ENCODE data around the gene PDE4D. TPM values are rescaled to one million over a fixed set of nuclear protein-coding genes. Genes with fewer than 3 reads are reported as not detected.

Gene PDE4D
- 245 TPM for total RNA-seq

DNA sequence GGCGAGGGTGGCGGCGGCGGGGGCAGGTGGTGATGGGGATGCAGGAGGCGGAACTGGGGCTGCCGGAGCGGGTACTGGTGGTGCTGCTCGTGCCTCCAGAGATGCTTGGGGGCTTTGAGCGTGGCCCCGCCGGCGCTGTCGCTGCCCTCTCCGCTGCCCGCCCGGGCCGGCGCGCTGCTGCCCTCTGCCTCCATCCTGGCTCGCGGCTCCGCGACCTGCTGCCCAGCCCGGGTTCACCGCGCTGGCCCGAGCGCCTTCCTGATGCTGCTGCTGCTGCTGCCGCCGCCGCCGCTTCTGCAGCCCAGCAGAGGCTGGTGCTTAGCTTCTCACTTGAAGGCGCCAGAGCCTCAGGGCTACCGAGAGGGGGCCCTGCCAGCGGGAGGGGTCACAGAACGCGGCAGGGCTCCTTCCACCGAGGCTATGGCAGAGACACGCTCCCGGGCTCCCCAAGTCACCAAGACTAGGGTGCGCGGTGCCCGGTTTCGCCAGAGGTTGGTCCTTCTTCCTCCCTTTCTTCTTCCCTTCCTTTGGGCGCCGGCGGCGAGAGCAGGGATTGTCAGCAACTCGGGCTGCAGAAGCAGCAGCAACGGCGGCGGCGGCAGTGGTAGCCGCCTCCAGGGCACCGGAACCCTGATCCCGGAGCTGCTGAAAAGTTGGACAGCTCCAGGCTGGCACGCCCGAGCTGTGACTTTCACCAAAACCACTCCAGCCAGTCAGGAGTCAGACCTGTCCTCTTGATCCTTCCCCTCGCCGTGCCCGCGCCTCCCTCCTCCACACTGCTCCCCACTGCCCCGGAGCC is at the start of gene PDE4D:
PDE4D (minus strand) TSS at position 298 of the 799 bp plus-strand sequence.

Small RNA genes lying within 50 kb of the gene (small RNA-seq; reads per million reads assigned to genes)
- 56.4 reads per million, percentile 94 among the genes with 10 or more reads in this experiment for gene MIR582 (ENCODE audit: low replicate concordance)
